HAP-1 (cell line): ENCODE measurements around the gene PPP1R11.
"Not testable (repeated sequence)": the region's sequence is repeated elsewhere in the genome, so short reads cannot be mapped to it uniquely, and the experiment has no call there.

Source experiments
- DNase-seq, 2 experiments: peaks; one replicate each; pipeline ENCODE4 v3.0.0-alpha.2; 2016 to 2020; ENCODE audit warnings: low spot score in 2 of 2
- H3K27me3 ChIP-seq: fragments of 250-450 bp; sonication (Bioruptor Pico); 2 replicates; pipeline ENCODE4 v1.5.1; 2020; ENCODE audit warnings: low read depth, mild to moderate bottlenecking, moderate library complexity
- H3K36me3 ChIP-seq: fragments of 250-450 bp; sonication (Bioruptor Pico); replicated peaks from 2 replicates; pipeline ENCODE4 v1.5.1; 2020; ENCODE audit warnings: mild to moderate bottlenecking
- H3K4me1 ChIP-seq: fragments of 250-450 bp; sonication (Bioruptor Pico); 2 replicates; pipeline ENCODE4 v1.5.1; 2020; ENCODE audit warnings: mild to moderate bottlenecking
- H3K4me3 ChIP-seq: fragments of 250-450 bp; sonication (Bioruptor Pico); 2 replicates; pipeline ENCODE4 v1.5.1; 2020; ENCODE audit warnings: mild to moderate bottlenecking, moderate library complexity
- H3K9me3 ChIP-seq: fragments of 250-450 bp; sonication (Bioruptor Pico); 2 replicates; pipeline ENCODE4 v1.5.1; 2020; ENCODE audit warnings: mild to moderate bottlenecking, moderate library complexity
- in situ Hi-C: fragments of 300-500 bp; cut with MboI; formaldehyde crosslinking; loops from 3 replicates; pipeline ENCODE4 v1.14.3; 2020; ENCODE audit warnings: low sequenced_read_pairs, inconsistent platforms, mixed read lengths

PPP1R11 gene, protein sequence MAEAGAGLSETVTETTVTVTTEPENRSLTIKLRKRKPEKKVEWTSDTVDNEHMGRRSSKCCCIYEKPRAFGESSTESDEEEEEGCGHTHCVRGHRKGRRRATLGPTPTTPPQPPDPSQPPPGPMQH

DNA sequence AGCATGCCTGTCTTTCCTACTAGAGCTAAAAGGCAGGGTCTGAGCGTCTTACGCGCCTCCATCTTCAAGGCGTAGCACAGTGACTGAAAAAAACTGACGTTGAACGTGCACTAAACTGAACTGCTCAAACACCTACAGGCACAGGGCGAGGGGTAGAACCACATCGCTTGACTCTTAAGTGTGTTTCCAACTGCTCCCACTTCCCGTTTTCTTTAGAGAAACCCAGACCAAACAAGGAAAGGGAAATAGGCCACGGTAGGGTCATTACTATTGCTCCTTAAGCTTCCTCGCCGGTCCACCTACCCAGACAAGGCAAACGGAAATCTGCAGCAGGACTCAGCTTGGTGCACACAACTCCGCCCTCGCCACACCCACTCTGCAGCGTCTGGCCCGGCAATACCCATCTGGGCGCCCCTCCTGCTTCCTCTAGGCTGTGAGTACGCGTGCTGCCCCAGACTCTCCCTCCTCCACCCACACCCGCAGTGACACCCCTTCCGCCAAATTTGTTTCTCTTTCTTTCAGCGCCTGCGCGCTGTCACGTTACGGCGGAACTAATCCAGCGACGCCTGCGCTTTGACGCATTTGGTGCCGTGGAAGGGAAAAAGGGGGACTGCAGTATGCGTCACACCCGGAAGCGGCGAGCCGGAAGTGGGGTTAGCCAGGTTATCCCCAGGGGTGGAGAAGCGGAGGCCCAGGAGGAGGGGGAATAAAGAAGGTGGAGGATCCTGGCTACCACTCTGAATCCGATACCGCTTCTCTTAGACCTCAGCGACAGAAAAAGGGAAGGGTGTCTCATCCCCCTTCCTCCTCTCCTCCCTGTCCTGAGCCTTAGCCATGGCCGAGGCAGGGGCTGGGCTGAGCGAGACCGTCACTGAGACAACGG is at the start of gene PPP1R11:
Gene PPP1R11 (plus strand): TSS at position 622 of the 883 bp plus-strand sequence. CDS start 213 bp downstream, at position 835.
- no peaks in the 10 kb centered on the region for H3K9me3 ChIP-seq
- H3K27me3 ChIP-seq = no peaks in the 10 kb centered on the region
- peak; percentile 97 to 98 for DNase-seq
- H3K4me1 ChIP-seq = peaks cover 12% of the 10 kb centered on the region
- H3K36me3 ChIP-seq = peaks cover 19% of the 10 kb centered on the region
- in situ Hi-C loops = no loop called here
- H3K4me3 ChIP-seq = peak within 1 kb of the TSS; percentile 54

DNA sequence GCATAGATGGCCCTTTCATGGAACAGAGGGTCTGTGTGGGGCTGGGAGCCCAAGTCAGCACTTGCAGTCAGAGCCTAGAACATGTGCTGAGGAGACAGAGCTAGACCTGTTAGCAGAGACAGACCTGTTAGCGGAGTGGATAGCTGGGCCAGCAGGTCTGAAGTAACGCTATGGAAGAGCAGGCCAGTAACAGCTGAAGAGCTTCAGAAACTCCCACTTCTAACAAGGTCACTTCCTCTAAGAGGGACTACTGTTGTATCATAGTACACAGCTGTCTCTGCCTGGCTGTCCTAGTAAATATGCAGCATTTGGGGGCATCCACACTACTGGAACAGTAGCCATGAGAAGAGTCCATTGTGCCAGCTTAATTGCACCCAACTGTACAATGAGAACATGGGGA is 47.2 kb upstream of the PPP1R11 start:
- DNase-seq = no peak
- Histone ChIP-seq H3K4me3 (no peak overlapping the region), H3K36me3 (no peaks in the 10 kb centered on the region; the same call in 1 of the 2 replicates), H3K4me1 (no peaks in the 10 kb centered on the region), H3K9me3 (no peaks in the 10 kb centered on the region), H3K27me3 (no peaks in the 10 kb centered on the region)
- in situ Hi-C loops = loop anchor here (25.0 kb wide), 1 partner anchor 308 kb away; the partner anchor contains the start of gene HLA-F

DNA sequence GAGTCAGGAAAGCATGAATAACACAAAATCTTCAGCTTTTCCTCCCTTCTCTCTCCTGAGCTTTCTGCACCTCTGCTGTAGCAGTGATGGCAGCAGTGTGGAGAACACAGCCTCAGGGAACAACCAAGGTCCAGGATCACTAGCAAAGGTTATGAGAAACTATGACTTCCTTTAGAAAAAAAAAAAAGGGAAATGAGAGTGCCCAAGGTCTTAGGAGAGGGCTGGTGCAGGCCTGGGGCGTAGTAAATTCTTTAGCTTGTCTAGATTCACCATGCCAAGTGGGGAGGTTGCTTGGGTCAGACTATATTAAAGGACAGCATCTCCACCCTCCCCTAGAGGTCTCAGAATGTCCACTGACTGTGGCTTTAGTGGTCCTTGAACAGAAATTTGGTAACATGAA is 46.4 kb upstream of the PPP1R11 start:
- Histone ChIP-seq H3K9me3 (no peaks in the 10 kb centered on the region), H3K36me3 (no peaks in the 10 kb centered on the region; the same call in 1 of the 2 replicates), H3K4me1 (no peaks in the 10 kb centered on the region), H3K4me3 (no peak overlapping the region), H3K27me3 (no peaks in the 10 kb centered on the region)
- DNase-seq = no peak
- in situ Hi-C loops = loop anchor here (25.0 kb wide), 1 partner anchor 308 kb away; the partner anchor contains the start of gene HLA-F

DNA sequence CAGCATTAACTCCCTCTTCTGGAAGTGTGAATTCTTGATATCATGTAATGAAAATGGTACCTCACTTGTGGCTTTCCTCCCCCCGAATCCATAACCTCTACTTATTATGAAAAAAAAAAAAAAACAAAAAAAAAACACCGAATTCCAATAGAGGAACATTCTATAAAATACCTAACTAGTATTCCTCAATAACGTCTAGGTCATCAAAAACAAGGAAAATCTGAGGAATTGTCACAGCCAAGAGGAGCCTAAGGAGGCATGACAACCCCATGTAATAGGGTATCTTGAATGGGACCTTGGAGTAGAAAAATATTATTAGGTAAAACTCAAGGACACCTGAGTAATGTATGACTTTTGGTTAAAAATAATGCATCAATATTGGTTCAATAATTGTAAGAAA is 44.8 kb upstream of the PPP1R11 start:
- H3K4me1 ChIP-seq = no peaks in the 10 kb centered on the region
- no peak for DNase-seq
- no peaks in the 10 kb centered on the region for H3K9me3 ChIP-seq
- in situ Hi-C loops = loop anchor here (25.0 kb wide), 1 partner anchor 310 kb away; the partner anchor contains the start of gene HLA-F
- no peaks in the 10 kb centered on the region for H3K27me3 ChIP-seq
- no peak overlapping the region for H3K4me3 ChIP-seq
- H3K36me3 ChIP-seq = no peaks in the 10 kb centered on the region; the same call in 1 of the 2 replicates

DNA sequence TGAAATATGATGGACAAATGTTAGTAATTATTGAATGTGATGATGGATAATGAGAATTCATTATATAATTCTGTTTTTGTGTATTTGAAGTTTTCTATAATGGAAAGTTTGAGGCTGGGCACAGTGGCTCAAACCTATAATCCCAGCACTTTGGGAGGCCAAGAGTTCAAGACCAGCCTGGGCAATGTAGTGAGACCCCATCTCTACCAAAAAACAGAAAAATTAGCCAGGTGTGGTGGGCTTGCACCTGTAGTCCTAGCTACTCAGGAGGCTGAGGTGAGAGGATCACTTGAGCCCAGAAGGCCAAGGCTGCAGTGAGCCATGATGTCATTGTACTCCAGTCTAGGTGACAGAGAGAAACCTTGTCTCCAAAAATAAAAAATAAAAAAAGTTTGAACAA is 44.3 kb upstream of the PPP1R11 start:
- H3K4me3 ChIP-seq, H3K27me3 ChIP-seq, DNase-seq, H3K36me3 ChIP-seq, H3K4me1 ChIP-seq, H3K9me3 ChIP-seq: not testable (repeated sequence)
- in situ Hi-C loops = loop anchor here (25.0 kb wide), 1 partner anchor 310 kb away; the partner anchor contains the start of gene HLA-F

DNA sequence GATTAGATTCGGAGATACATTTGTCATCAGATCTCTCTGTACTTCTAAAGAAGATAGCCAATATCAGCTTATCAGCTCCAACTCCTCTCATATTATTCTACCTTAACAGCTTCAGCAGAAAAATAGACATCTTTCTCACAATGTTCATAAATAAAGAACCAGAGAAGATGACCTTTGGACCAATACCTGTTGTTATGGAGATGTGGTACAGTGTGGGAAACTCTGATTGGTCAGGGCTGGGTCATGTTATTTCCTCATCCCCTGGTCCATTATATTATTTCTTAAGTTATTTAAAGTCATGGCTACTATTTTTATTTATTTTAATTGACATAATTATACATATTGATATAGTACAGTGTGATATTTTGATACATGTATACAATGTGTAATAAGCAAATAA is 41.8 kb upstream of the PPP1R11 start:
- H3K4me3 ChIP-seq = no peak overlapping the region
- no peaks in the 10 kb centered on the region for H3K27me3 ChIP-seq
- in situ Hi-C loops = no loop called here
- no peaks in the 10 kb centered on the region; the same call in 1 of the 2 replicates for H3K36me3 ChIP-seq
- DNase-seq = no peak
- no peaks in the 10 kb centered on the region for H3K4me1 ChIP-seq
- H3K9me3 ChIP-seq = no peaks in the 10 kb centered on the region

DNA sequence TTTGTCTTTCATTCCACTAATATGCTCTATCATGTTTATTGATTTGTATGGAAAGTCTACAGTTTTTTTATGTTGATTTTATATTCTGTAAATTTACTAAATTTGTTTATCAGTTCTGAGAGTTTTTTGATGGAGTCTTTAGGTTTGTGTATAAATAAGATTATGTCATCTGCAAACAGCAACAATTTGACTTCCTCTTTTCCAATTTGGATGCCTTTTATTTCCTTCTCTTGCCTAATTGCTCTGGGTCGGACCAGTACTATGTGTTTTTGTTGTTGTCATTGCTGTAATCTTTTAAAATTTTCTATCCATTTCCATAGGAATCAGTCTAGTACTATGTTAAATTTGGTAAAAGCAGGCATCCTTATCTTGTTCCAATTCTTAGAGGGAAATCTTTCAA is 37.4 kb upstream of the PPP1R11 start:
- no peaks in the 10 kb centered on the region for H3K36me3 ChIP-seq
- H3K9me3 ChIP-seq = no peaks in the 10 kb centered on the region
- no peak for DNase-seq
- H3K4me1 ChIP-seq = no peaks in the 10 kb centered on the region
- H3K4me3 ChIP-seq = no peak overlapping the region
- in situ Hi-C loops = no loop called here
- no peaks in the 10 kb centered on the region for H3K27me3 ChIP-seq

DNA sequence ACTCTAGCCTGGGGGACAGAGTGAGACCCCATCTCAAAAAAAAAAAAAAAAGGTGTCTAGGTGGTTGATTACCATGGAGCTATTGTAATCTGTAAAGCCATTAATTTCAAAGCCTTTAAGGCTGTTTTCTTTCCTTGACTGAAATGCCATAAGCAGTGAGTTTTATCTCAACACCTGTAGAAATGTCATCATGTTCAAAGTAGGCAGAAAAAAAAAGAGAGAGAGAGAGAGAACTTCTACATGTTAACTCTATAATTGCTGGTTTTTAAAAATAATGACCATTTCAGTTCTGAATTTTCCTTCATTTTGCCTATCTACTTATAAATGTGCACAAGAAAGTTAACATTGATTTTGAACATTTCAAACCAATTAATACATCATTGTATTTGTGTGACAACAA is 35.6 kb upstream of the PPP1R11 start:
- in situ Hi-C loops = no loop called here
- no peak for DNase-seq
- Histone ChIP-seq H3K36me3 (no peaks in the 10 kb centered on the region), H3K4me1 (no peaks in the 10 kb centered on the region), H3K9me3 (no peaks in the 10 kb centered on the region), H3K4me3 (no peak overlapping the region), H3K27me3 (no peaks in the 10 kb centered on the region)

DNA sequence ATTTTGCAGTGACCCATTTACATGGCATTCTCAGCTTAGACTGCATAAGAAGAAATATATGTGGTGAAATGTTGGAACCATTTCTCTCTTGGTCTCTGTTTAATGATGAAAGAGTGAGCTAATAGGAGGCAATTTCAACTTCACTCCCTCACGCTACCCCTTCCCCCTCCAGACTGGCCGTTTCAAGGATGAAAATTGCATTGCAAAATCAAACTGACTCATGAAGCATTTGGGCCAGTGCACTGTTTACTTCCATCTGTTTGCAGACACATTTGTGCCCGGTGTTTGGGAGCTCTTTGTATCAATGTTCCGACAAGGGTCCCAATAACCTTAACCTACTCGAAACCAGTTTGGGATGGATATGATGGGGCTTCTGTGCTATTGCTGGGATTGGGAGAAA is 33.6 kb upstream of the PPP1R11 start:
- H3K27me3 ChIP-seq, H3K4me1 ChIP-seq, H3K9me3 ChIP-seq, H3K36me3 ChIP-seq, DNase-seq, H3K4me3 ChIP-seq, in situ Hi-C loops: not testable (repeated sequence)

DNA sequence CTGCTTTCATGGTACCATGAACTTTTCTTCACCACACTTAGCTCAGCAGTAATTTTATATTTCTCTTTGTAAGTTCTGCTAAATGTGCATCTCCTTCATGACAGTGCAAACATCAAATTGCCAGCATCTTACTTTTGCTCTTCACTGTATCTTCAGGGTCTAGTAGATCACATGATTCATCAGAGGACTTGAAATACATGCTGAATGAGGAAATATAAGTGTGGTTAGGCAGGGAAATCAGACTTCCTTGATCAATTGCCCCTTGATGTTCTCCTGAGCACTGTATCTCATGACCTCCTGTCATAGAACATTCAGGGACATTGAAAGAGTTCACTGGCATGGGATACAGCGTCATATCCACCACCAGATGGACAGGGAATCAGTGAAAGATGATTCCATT is 31.2 kb upstream of the PPP1R11 start:
- H3K36me3 ChIP-seq = no peaks in the 10 kb centered on the region
- in situ Hi-C loops = no loop called here
- H3K27me3 ChIP-seq = no peaks in the 10 kb centered on the region
- H3K4me1 ChIP-seq = no peaks in the 10 kb centered on the region
- no peaks in the 10 kb centered on the region for H3K9me3 ChIP-seq
- DNase-seq = no peak
- no peak overlapping the region for H3K4me3 ChIP-seq

DNA sequence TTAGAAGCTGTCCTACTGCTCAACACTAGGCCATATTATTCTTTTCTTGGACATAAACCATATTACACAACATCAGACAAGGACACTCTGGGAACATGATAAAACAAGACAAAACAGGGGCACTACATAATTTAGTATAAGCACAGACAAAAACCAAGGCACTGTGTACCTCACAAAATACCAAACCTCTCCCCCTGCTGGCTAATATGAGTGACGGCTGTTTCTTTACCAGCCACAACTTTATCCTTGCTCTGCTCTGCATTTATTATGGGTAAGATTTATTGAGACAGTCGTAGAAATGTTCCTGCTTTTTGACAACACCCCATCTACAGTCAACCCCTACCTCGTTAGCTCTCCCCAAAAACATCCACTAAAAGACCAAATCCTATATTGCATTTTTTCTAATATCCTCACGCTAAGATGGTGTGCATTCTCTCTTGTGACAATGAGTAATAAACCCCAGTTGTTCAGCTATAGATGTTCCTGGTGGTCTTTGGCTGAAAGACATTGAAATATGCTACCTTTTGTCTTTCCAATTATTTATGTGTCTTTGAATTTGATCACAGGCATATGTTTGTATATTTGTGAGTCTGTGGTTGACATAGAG is 29.7 kb upstream of the PPP1R11 start:
- Histone ChIP-seq H3K9me3 (no peaks in the 10 kb centered on the region), H3K4me3 (no peak overlapping the region), H3K36me3 (no peaks in the 10 kb centered on the region), H3K27me3 (no peaks in the 10 kb centered on the region), H3K4me1 (no peaks in the 10 kb centered on the region)
- DNase-seq = no peak
- in situ Hi-C loops = no loop called here

DNA sequence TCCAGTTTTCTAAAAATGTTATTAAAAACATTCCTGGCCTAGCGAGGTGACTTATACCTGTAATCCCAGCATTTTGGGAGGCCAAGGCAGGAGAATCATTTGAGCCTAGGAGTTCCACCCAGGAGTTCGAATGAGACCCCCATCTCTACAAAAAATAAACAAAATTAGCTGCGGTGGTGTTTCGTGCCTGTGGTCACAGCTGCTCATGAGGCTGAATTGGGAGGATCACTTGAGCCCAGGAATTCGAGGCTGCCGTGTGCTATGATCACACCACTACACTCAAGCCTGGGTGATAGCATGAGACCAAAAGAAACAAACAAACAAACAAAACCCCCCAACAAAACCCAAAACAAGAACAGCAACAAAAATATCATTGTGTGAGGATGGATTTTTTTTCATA is 25.8 kb upstream of the PPP1R11 start:
- no peak for DNase-seq
- H3K36me3 ChIP-seq = no peaks in the 10 kb centered on the region
- no peaks in the 10 kb centered on the region for H3K27me3 ChIP-seq
- no peaks in the 10 kb centered on the region for H3K4me1 ChIP-seq
- in situ Hi-C loops = no loop called here
- no peaks in the 10 kb centered on the region for H3K9me3 ChIP-seq
- H3K4me3 ChIP-seq = no peak overlapping the region

DNA sequence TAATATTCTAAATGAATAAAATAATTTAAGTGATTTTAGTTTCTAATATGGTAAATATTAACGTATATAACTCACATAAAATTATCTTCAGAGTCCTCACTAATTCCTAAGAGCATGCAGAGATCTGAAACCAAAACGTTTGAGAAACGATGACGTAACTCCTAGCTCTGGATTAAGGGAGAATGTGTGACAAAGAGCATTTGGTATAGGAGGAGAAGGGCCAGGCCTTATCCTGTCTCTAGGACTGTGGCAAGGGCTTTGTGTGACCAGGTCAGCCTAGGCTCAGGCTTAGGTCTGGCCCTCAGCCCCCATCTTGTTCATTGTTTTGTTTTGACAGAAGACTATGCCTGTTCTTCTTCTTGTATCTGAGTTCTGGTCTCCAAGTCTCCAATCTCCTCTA is 25.2 kb upstream of the PPP1R11 start:
- H3K27me3 ChIP-seq = no peaks in the 10 kb centered on the region
- H3K4me1 ChIP-seq = no peaks in the 10 kb centered on the region
- in situ Hi-C loops = no loop called here
- H3K36me3 ChIP-seq = no peaks in the 10 kb centered on the region
- no peak for DNase-seq
- H3K4me3 ChIP-seq = no peak overlapping the region
- H3K9me3 ChIP-seq = no peaks in the 10 kb centered on the region

DNA sequence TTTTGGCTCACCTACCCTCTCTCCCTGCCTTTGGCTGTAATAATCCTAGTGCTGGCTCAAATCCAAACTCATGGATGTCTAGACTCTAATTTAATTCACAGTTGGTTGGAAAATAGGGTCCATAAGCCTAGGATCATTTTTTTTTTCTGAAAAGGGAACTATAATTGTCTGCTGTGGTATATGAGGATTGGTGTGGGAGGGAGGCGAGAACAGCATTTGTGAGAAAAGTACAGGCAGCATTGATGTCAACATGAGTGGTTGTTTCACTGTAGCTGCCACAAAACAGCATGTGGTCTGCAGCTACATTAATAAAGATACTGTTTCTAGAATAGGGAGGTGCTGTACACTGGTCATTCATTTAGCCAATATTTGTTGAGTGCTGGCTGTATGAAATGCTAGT is 24.5 kb upstream of the PPP1R11 start:
- H3K36me3 ChIP-seq = no peaks in the 10 kb centered on the region
- H3K27me3 ChIP-seq = no peaks in the 10 kb centered on the region
- in situ Hi-C loops = no loop called here
- H3K9me3 ChIP-seq = no peaks in the 10 kb centered on the region
- H3K4me3 ChIP-seq = no peak overlapping the region
- DNase-seq = no peak
- H3K4me1 ChIP-seq = no peaks in the 10 kb centered on the region
